PFSK-1 (cell line): Measurements from ENCODE around the gene TNFRSF1A.

Source experiments
- POLR2AphosphoS5 ChIP-seq: IDR thresholded peaks from 2 replicates; pipeline ENCODE4 v1.6.1; 2012; ENCODE audit warnings: low read depth, mild to moderate bottlenecking, control low read depth, low read length, moderate library complexity
- SIN3A ChIP-seq: IDR thresholded peaks from 2 replicates; pipeline ENCODE4 v1.6.1; 2012; ENCODE audit warnings: mild to moderate bottlenecking, low read length, moderate library complexity, borderline replicate concordance; ENCODE audit not compliant: insufficient read depth
- TAF1 ChIP-seq: IDR thresholded peaks from 2 replicates; pipeline ENCODE4 v1.6.1; 2012; ENCODE audit warnings: low read length, control low read depth, borderline replicate concordance; ENCODE audit not compliant: insufficient read depth

GRCh38 chr12:6361834-6362233 is 20.0 kb upstream of the TNFRSF1A start:
- no peak for TF ChIP-seq SIN3A
- no peak for TF ChIP-seq POLR2AphosphoS5
- no peak for TF ChIP-seq TAF1
